Raji (cell line): ENCODE data around the gene AP3S1.

Source experiments
- POLR2A ChIP-seq: IDR thresholded peaks from 2 replicates; pipeline ENCODE4 v1.6.1; 2011; ENCODE audit warnings: low read depth, low read length, control low read depth; ENCODE audit not compliant: insufficient read depth

AP3S1 gene

GRCh38 chr5:115847290-115847689 is 5.6 kb downstream of the AP3S1 start:
- no peak for TF ChIP-seq POLR2A

GRCh38 chr5:115849258-115849798 is 7.6 kb downstream of the AP3S1 start:
- TF ChIP-seq POLR2A = no peak

- TF ChIP-seq POLR2A = no peak
These were observed 9.1 kb downstream of the AP3S1 start for GRCh38 chr5:115850744-115851416.

DNA sequence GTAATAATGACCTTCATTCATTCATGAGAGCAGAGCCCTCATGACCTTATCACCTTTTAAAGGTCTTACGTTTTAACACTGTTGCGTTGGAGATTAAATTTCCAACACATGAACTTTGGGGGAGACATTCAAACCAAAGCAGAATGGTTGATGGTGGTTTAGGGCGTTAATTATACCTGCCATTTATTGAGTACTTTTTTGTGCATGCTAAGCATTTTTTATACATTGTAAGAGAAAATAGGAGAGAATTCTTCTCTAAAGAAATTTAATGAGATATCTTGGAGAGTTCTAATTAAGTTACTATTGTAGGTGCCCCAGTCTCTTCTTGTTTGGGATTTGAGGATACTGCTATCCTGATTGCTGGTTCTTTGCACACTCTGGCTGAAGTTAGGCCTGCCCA is 12.4 kb downstream of the AP3S1 start:
- TF ChIP-seq POLR2A = no peak

GRCh38 chr5:115855959-115856358 is 14.2 kb downstream of the AP3S1 start:
- no peak for TF ChIP-seq POLR2A

DNA sequence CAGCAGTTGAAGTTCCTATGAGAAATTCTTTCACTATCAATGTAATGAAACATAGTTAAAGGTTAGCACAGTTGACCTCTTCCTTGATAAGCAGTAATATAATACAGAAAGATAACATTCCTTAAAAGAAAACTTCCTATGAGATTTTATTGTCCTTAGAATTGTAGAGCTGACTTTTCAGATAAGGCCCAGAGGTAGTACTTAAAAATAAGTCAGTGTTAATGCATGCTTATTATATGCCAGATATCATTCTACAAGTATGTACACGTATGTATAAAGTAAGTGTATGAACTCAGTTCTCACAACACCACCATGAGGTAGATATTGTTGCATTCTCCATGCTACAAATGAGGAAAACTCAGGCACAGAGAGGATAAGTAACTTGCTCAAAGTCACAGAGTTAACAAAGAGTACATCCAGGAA is 15.3 kb downstream of the AP3S1 start:
- no peak for TF ChIP-seq POLR2A

- TF ChIP-seq POLR2A = no peak
These were observed 16.1 kb downstream of the AP3S1 start for GRCh38 chr5:115857626-115858349.

- no peak for TF ChIP-seq POLR2A
These were observed 16.7 kb downstream of the AP3S1 start for GRCh38 chr5:115858396-115858795.

- TF ChIP-seq POLR2A = no peak
These were observed 17.6 kb downstream of the AP3S1 start for GRCh38 chr5:115859378-115859777.

GRCh38 chr5:115869256-115869795 is 27.6 kb downstream of the AP3S1 start:
- TF ChIP-seq POLR2A = no peak

DNA sequence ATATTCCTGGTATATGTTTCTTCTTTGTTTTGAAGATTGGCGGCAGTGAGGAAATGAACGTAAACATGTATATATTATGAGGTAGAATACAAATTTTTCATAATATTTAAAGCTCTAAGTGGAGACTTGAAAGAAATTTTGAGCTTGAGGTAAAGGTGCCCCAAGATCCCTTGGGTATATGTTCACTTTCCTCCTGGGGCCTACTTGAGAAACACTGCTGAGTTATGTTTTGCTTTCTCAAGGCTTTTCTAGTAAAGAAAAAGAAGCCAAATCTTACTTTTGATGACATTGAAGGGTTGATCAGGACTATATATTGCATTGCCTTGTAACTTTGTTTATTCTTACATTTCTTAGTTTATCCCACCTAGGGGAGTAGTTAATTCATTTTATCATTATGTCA is 30.7 kb downstream of the AP3S1 start:
- TF ChIP-seq POLR2A = no peak

GRCh38 chr5:115873392-115873791 is 31.7 kb downstream of the AP3S1 start:
- TF ChIP-seq POLR2A = no peak

- TF ChIP-seq POLR2A = no peak
These were observed 33.7 kb downstream of the AP3S1 start for GRCh38 chr5:115875447-115875846.

GRCh38 chr5:115884704-115885103 is 43.0 kb downstream of the AP3S1 start:
- no peak for TF ChIP-seq POLR2A

DNA sequence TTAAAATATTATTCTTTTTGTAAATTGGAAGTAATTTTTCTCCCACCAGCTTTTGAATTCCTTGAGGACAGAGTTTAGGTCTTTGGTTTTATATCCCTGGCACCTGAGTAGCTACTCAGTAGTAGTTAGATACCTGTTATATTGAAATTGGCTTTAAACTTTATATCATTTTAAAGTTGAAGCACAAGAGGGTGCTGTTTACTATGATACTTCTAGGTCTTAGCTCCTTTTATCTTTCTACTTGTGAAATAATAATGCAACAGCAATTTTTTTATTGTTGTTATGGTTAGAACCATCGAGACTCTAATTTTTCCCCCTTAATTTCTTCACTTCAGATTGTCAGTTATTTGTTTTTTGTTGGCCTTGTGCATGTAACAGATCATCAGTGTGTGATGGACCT is 46.3 kb downstream of the AP3S1 start:
- TF ChIP-seq POLR2A = no peak

DNA sequence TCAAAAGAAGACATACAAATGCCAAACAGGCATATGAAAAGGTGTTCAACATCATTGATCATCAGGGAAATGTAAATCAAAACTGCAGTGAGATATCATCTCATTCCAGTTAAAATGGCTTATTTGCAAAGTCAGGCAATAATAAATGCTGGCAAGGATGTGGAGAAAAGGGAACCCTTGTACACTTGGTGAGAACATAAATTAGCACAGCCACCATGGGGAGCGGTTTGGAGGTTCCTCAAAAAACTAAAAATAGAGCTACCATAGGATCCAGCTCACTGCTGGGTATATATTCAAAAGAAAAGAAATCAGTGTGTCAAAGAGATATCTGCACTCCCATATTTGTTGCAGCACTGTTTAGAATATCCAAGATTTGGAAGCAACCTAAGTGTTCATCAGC is 50.3 kb downstream of the AP3S1 start:
- no peak for TF ChIP-seq POLR2A
